HEK293T (cell line): Measurements from ENCODE around the gene SLC25A29.

ENCODE experiments used
- CTCF ChIA-PET: fragments of 350-600 bp; formaldehyde crosslinking; extraction: SDS; loops from one replicate; lab custom pipeline; 2021; ENCODE audit warnings: antibody characterized with exemption, inconsistent platforms; lab: Yijun Ruan, JAX
- POLR2A ChIA-PET: fragments of 350-600 bp; formaldehyde crosslinking; extraction: SDS; loops from one replicate; lab custom pipeline; 2020; ENCODE audit warnings: antibody characterized with exemption, inconsistent platforms; lab: Yijun Ruan, JAX
- DNase-seq: peaks from one replicate; pipeline ENCODE4 v3.0.0; 2012; ENCODE audit warnings: mixed read lengths; ENCODE audit errors: extremely low spot score
- ARNT ChIP-seq: fragments of 450-650 bp; IDR thresholded peaks from 2 replicates; pipeline ENCODE4 v1.6.1; 2017; ENCODE audit warnings: mild to moderate bottlenecking
- BHLHE40 ChIP-seq: fragments of 450-650 bp; IDR thresholded peaks from 2 replicates; pipeline ENCODE4 v1.6.1; 2016; ENCODE audit warnings: mild to moderate bottlenecking, moderate library complexity, borderline replicate concordance
- CTBP1 ChIP-seq: fragments of 450-650 bp; IDR thresholded peaks from 2 replicates; pipeline ENCODE4 v1.6.1; 2016; ENCODE audit warnings: borderline replicate concordance
- ELF4 ChIP-seq: fragments of 450-650 bp; IDR thresholded peaks from 2 replicates; pipeline ENCODE4 v1.6.1; 2017; ENCODE audit warnings: antibody characterized with exemption
- FOXA1 ChIP-seq: fragments of 450-650 bp; IDR thresholded peaks from 2 replicates; pipeline ENCODE4 v1.6.1; 2016; ENCODE audit warnings: mild to moderate bottlenecking
- FOXK2 ChIP-seq: fragments of 450-650 bp; IDR thresholded peaks from 2 replicates; pipeline ENCODE4 v1.6.1; 2016; ENCODE audit warnings: mild to moderate bottlenecking
- FOXM1 ChIP-seq: fragments of 450-650 bp; IDR thresholded peaks from 2 replicates; pipeline ENCODE4 v1.6.1; 2017; ENCODE audit warnings: mild to moderate bottlenecking, borderline replicate concordance
- HDGF ChIP-seq: fragments of 450-650 bp; IDR thresholded peaks from 2 replicates; pipeline ENCODE4 v1.6.1; 2017; ENCODE audit warnings: antibody characterized with exemption, borderline replicate concordance
- L3MBTL2 ChIP-seq: fragments of 450-650 bp; conservative IDR thresholded peaks from 2 replicates; pipeline ENCODE4 v1.6.1; 2016; ENCODE audit warnings: mild to moderate bottlenecking
- LEF1 ChIP-seq: fragments of 450-650 bp; IDR thresholded peaks from 2 replicates; pipeline ENCODE4 v1.6.1; 2017; ENCODE audit warnings: mild to moderate bottlenecking, borderline replicate concordance
- NFRKB ChIP-seq: fragments of 450-650 bp; IDR thresholded peaks from 2 replicates; pipeline ENCODE4 v1.6.1; 2016; ENCODE audit warnings: mild to moderate bottlenecking, moderate library complexity
- PKNOX1 ChIP-seq: fragments of 450-650 bp; IDR thresholded peaks from 2 replicates; pipeline ENCODE4 v1.6.1; 2016
- SP1 ChIP-seq: fragments of 450-650 bp; IDR thresholded peaks from 2 replicates; pipeline ENCODE4 v1.6.1; 2017
- SUZ12 ChIP-seq: fragments of 450-650 bp; IDR thresholded peaks from 2 replicates; pipeline ENCODE4 v1.6.1; 2016; ENCODE audit warnings: mild to moderate bottlenecking
- TARDBP ChIP-seq: fragments of 450-650 bp; IDR thresholded peaks from 2 replicates; pipeline ENCODE4 v1.6.1; 2016
- ZNF384 ChIP-seq: fragments of 450-650 bp; IDR thresholded peaks from 2 replicates; pipeline ENCODE4 v1.6.1; 2016

Gene SLC25A29

GRCh38 chr14:100282766-100283419, 23.4 kb downstream of the SLC25A29 start:
- ChIA-PET CTCF (interaction anchor here (0.6 to 1.1 kb wide), 4 partner anchors 19 to 1395 kb away, joined by 3 read pairs; no protein-coding TSS in a partner anchor), POLR2A (interaction anchor here (0.7 to 1.2 kb wide), 2 partner anchors 63 to 95 kb away, joined by 3 read pairs; no protein-coding TSS in a partner anchor)
- TF ChIP-seq ARNT: no peak
- TF ChIP-seq SUZ12: no peak
- no peak for DNase-seq

DNA sequence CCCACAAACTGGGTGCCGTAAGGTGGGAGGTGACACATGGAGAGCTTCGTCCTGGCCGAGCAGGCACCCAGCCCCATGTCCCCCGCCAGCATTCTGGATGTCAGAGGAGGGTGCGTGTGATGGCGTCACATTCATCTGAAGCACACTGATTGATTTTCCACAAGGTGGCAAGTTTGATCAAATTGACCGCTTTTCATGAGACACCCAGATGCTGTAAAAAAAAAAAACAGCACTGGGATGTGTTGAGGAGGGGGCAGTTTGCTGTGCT, 24.2 kb downstream of the SLC25A29 start:
- CTCF ChIA-PET: interaction anchor here (1.0 kb wide), 1 partner anchor 18 kb away, joined by 3 read pairs; no protein-coding TSS in a partner anchor
- no peak for DNase-seq
- no peak for TF ChIP-seq FOXA1
- no peak for TF ChIP-seq L3MBTL2
- POLR2A ChIA-PET: no interaction called here

GRCh38 chr14:100281286-100282082, 24.8 kb downstream of the SLC25A29 start:
- DNase-seq: no peak
- CTCF ChIA-PET: no interaction called here
- TF ChIP-seq BHLHE40: no peak
- TF ChIP-seq ZNF384: no peak
- no peak for TF ChIP-seq SUZ12
- no peak for TF ChIP-seq L3MBTL2
- TF ChIP-seq NFRKB: no peak
- no peak for TF ChIP-seq ELF4
- TF ChIP-seq FOXA1: no peak
- TF ChIP-seq SP1: no peak
- TF ChIP-seq LEF1: no peak
- TF ChIP-seq TARDBP: no peak
- POLR2A ChIA-PET: no interaction called here

DNA sequence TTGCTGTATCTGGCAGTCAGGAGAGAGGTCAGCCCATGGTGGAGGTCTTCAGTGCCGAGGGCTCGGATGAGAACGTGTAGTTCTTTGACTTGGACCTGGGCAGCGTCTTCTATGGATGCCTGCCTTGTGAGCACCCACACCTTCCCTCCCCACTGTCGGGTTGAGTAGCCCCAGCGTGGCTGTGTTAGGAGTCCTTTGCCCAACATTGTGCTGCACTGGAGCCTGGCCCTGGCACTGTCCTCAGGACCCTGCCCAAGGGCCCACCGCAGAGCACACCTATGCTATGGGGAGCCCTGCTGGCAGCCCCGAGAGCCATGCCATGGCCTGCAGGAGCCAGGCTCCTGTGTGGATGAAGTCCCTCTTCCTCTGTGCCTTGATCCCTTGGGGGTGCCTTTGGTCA, 26.7 kb downstream of the SLC25A29 start:
- TF ChIP-seq LEF1 (no peak), NFRKB (no peak), PKNOX1 (no peak), SUZ12 (no peak), CTBP1 (no peak), TARDBP (no peak), ZNF384 (no peak), BHLHE40 (no peak), HDGF (no peak), FOXA1 (no peak), ARNT (no peak), ELF4 (no peak), FOXM1 (no peak), SP1 (no peak), L3MBTL2 (no peak), FOXK2 (no peak)
- DNase-seq: no peak
- POLR2A ChIA-PET: no interaction called here
- CTCF ChIA-PET: no interaction called here

DNA sequence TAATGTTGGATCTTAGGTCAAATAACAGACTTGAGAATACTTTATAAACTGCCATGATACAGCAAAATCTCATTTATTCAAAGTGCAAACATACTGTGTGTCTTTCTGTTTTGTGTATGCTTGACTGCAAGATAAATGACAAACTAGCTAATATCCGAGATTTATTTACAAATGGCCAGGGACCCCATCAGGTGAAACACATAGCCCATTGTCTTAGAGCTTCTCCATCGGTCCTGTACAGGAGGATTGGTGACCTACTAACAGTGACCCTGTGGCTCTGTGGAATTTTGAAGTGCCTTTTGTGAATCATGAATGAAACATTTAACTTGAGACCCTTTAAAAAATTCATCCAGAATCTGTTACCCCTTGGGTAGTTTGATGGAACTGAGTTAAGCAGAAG, 27.1 kb downstream of the SLC25A29 start:
- no peak for DNase-seq
- CTCF ChIA-PET: no interaction called here
- POLR2A ChIA-PET: no interaction called here
- TF ChIP-seq SUZ12 (no peak), PKNOX1 (no peak), ELF4 (no peak), FOXA1 (no peak), SP1 (no peak), FOXK2 (no peak), NFRKB (no peak), CTBP1 (no peak)

DNA sequence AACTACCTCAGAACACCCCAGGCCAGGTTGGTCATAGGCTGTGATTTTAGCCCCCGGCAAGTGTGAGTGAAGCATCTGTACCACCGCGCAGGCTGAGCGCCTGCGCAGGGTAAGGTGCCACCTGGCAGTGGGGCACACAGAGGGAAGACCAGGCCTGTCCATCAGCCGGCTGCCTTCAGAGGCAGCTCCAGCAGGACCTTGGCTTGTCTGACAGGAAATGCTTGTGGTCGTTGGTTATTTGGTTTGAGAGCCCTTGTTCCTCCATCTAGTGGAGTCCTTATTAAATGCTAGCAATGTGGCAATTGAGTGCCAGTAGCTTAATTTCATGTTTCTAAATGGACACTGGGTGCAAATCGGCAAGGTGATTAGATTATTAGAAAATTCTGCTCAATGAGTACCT, 27.5 kb downstream of the SLC25A29 start:
- TF ChIP-seq TARDBP (no peak), NFRKB (no peak), ELF4 (no peak), FOXM1 (no peak), ZNF384 (no peak), CTBP1 (no peak), FOXA1 (no peak)
- ChIA-PET POLR2A (no interaction called here), CTCF (no interaction called here)
- DNase-seq: no peak

GRCh38 chr14:100275214-100275613, 31.0 kb downstream of the SLC25A29 start:
- no peak for DNase-seq
- POLR2A ChIA-PET: no interaction called here
- CTCF ChIA-PET: no interaction called here
- TF ChIP-seq LEF1 (no peak), SUZ12 (no peak), SP1 (no peak), PKNOX1 (no peak), L3MBTL2 (no peak), FOXK2 (no peak), ARNT (no peak), NFRKB (no peak), BHLHE40 (no peak), CTBP1 (no peak)
